Natural killer cell treated with Interleukin-12 subunit alpha and Interleukin-12 subunit beta and Interleukin-15 and Interleukin-18, amount 100 ng/mL, for 72 hours (primary cell): ENCODE data around the gene GUCY2C. TPM values are rescaled to one million over a fixed set of nuclear protein-coding genes. Genes with fewer than 3 reads are reported as not detected.

Experiments
- ATAC-seq, 2 donors: fragments of 150-1000 bp; cut with Tn5 transposase in 1 of 2; sonication (Bioruptor Pico), chemical (Tn5 transposase) in 1 of 2; 2 replicates each; pipeline ENCODE4 v1.10.0; 2021
- DNase-seq: peaks from one replicate; pipeline ENCODE4 v3.0.0; 2022; ENCODE audit warnings: low spot score
- H3K27ac Mint-ChIP-seq, 2 donors: 1 replicate in 1 of 2; 2 replicates in 1 of 2; pipeline ENCODE4 v1.8.0; 2022; ENCODE audit warnings: mixed read lengths in 2 of 2, mild to moderate bottlenecking in 1 of 2, moderate library complexity in 1 of 2
- H3K27me3 Mint-ChIP-seq, 2 donors: 1 replicate in 1 of 2; 2 replicates in 1 of 2; pipeline ENCODE4 v1.8.0; 2022; ENCODE audit warnings: mixed read lengths in 2 of 2
- H3K36me3 Mint-ChIP-seq: one replicate; pipeline ENCODE4 v1.8.0; 2022; ENCODE audit warnings: mixed read lengths
- H3K4me1 Mint-ChIP-seq, 2 donors: 1 replicate in 1 of 2; 2 replicates in 1 of 2; pipeline ENCODE4 v1.8.0; 2022; ENCODE audit warnings: low read depth in 2 of 2, mixed read lengths in 2 of 2, mild to moderate bottlenecking in 1 of 2
- H3K4me3 Mint-ChIP-seq: one replicate; pipeline ENCODE4 v1.8.0; 2022; ENCODE audit warnings: mixed read lengths
- H3K9me3 Mint-ChIP-seq: 2 replicates; pipeline ENCODE4 v1.8.0; 2022; ENCODE audit warnings: mixed read lengths
- total RNA-seq, 2 donors: library from RNA; stranded (reverse); gene quantifications; one replicate each; pipeline ENCODE4 v1.2.3, GENCODE V29; 2022

Gene GUCY2C
- total RNA-seq, 2 donors from 2014 or later, result not detected

DNA sequence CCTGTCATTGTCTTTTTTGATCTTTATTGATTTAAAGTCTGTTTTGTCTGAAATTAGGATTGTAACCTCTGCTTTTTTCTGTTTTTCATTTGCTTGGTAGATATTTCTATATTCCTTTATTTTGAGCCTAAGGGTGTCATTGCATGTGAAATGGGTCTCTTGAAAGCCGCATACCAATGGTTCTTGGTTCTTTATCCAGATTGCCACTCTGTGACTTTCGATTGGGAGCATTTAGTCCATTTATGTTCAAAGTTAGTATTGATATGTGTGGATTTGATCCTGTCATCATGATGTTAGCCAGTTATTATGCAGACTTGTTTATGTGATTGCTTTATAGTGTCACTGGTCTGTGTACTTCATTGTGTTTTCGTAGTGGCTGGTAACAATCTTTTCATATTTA lies 98.9 kb downstream of the GUCY2C start:
- H3K4me1 Mint-ChIP-seq, result no peaks in the 10 kb centered on the region
- H3K36me3 Mint-ChIP-seq, result peaks cover 12% of the 10 kb centered on the region
- no peak overlapping the region for H3K27ac Mint-ChIP-seq
- no peak for ATAC-seq
- DNase-seq, result no peak
- no peak overlapping the region for H3K4me3 Mint-ChIP-seq
- peaks cover 17 to 30% of the 10 kb centered on the region in 2 donors for H3K27me3 Mint-ChIP-seq
- H3K9me3 Mint-ChIP-seq, result no peaks in the 10 kb centered on the region

DNA sequence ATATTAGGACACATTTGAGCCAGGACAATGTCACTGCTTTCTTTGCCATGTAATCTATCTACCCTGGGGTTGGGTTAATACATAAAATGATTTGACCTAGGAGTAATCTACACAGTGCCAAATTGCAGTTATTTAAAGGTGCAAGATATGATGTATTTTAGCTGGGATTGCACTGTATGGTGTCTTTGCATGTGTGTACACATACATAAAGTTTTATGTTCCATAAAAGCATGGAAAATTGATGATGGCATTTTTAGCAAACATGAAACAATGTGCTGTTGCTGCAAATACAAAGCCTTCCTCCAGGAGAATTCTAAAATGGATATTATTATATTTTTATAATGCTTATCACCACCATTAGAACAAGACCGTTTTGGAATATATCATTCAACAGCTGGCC lies 104.7 kb downstream of the GUCY2C start:
- peaks cover 5 to 11% of the 10 kb centered on the region in 2 donors for H3K27me3 Mint-ChIP-seq
- no peak overlapping the region for H3K27ac Mint-ChIP-seq
- DNase-seq, result no peak
- H3K36me3 Mint-ChIP-seq, result no peaks in the 10 kb centered on the region
- no peaks in the 10 kb centered on the region for H3K4me1 Mint-ChIP-seq
- no peak for ATAC-seq
- H3K4me3 Mint-ChIP-seq, result no peak overlapping the region
- no peaks in the 10 kb centered on the region for H3K9me3 Mint-ChIP-seq

DNA sequence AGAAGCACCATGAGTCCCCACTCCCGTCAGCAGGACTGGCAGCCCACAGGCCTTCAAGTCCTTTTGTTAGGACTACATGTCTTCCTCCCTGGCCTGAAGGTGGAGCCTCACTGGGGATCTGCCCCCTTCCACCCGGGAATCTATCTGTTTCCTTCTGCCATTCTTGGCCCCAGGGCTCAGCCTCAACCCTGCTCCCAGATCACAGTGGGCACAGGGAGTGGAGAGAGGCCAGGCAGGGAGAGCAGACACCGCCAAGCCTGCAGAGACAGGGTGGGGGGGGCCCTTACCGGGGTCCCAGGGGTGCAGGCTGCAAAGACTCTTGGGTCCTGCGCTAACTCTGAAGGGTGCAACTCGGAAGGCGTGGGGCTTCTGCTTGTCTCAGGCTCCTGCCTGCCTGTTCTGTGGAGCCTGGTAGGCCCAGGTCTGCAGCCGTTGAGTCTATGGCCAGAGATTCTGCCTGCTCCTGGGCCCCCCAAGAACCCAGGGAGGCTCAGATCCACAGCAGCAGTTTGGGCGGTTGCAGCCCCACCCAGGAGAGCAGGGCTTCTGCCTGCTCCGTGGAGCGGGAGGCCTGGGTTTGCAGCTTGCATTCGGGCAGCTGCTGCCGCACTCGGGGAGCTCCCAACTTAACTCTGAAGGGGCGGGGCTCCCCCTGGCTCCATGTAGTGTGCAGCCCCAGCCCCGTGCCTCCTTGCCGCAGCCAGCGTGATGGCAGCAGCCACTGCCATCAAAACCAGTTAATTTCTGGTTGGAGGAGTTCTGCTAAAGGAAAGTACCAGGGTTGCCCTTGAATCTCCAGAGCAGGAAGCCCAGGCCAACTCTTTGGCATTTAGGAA lies 107.0 kb downstream of the GUCY2C start:
- H3K4me1 Mint-ChIP-seq, result no peaks in the 10 kb centered on the region
- peaks cover 0 to 5% of the 10 kb centered on the region in 2 donors for H3K27me3 Mint-ChIP-seq
- no peak overlapping the region for H3K27ac Mint-ChIP-seq

DNA sequence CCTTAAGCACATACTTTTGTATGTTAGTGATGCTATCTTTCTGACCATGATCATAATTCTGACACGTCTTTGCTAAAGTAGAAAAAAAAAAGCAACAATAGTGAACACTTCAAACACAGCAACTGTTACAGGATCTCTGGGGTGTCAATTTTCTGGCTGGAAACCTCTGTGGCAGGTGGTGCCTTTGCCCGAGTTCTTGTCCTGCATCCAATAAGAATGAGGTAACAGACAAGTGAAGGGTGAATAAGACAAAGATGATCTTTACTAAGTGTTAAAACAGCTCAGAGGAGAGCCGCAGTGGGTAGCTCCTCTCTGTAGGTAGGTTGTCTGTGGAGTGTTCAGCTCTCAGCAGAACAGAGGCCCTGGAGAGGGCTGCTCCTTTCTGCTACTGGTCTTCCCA lies 107.8 kb downstream of the GUCY2C start:
- Mint-ChIP-seq H3K4me3 (no peak overlapping the region), H3K36me3 (no peaks in the 10 kb centered on the region), H3K27ac (no peak overlapping the region), H3K4me1 (no peaks in the 10 kb centered on the region), H3K9me3 (no peaks in the 10 kb centered on the region), H3K27me3 (no peaks in the 10 kb centered on the region)
- no peak for DNase-seq
- no peak for ATAC-seq

More for the DNA sequence above, 107.0 kb downstream of the GUCY2C start:
- ATAC-seq (peak in 1 of 2 donors; percentile 43), DNase-seq (no peak)
- Mint-ChIP-seq H3K36me3 (no peaks in the 10 kb centered on the region), H3K9me3 (no peaks in the 10 kb centered on the region), H3K4me3 (no peak overlapping the region)

DNA sequence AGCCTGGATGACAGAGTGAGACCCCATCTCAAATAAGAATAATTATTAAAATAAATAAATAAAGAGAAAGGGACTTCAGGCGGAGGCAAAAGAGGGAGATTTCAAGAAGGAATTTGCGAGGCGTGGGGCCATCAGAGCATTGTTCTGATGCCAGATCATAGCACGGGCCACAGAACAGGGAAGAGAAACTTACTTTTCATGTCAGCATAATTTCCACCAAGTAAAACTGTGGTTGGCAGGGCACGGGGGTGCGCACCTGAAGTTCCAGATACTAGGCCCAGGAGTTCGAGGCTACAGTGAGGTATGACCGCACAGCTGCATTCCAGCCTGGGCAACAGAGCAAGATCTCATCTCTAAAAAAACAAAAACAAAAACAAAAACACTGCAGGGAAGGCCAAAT lies 117.8 kb downstream of the GUCY2C start:
- Mint-ChIP-seq H3K36me3 (no peaks in the 10 kb centered on the region), H3K9me3 (no peaks in the 10 kb centered on the region), H3K27me3 (peaks cover 21 to 29% of the 10 kb centered on the region in 2 donors), H3K4me3 (no peak overlapping the region), H3K4me1 (peaks cover 8 to 14% of the 10 kb centered on the region in 2 donors), H3K27ac (no peak overlapping the region)
- DNase-seq (no peak), ATAC-seq (no peak)

DNA sequence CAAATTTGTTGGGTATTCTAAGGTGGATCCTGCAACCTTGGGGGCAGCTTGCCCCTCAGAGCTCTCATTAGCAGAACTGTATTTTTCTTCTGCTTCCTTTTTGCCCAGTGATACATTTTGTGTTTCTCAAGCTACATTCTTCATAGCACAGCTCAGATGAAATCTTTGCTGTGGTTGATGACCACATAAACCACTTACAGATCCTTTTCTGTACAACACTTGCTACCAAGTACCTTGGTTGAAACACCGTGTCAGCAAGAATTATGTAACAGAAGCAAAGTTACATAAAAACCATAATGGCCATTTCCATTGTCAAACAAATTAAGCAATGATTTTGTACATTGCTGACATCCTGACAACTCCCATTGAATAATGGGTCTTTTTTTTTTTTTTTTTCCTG lies 119.1 kb downstream of the GUCY2C start:
- H3K9me3 Mint-ChIP-seq, result no peaks in the 10 kb centered on the region
- no peaks in the 10 kb centered on the region for H3K36me3 Mint-ChIP-seq
- no peak overlapping the region for H3K4me3 Mint-ChIP-seq
- peaks cover 8 to 14% of the 10 kb centered on the region in 2 donors for H3K4me1 Mint-ChIP-seq
- no peak overlapping the region for H3K27ac Mint-ChIP-seq
- peak; percentile 70 for ATAC-seq
- DNase-seq, result no peak
- H3K27me3 Mint-ChIP-seq, result peaks cover 23 to 31% of the 10 kb centered on the region in 2 donors

DNA sequence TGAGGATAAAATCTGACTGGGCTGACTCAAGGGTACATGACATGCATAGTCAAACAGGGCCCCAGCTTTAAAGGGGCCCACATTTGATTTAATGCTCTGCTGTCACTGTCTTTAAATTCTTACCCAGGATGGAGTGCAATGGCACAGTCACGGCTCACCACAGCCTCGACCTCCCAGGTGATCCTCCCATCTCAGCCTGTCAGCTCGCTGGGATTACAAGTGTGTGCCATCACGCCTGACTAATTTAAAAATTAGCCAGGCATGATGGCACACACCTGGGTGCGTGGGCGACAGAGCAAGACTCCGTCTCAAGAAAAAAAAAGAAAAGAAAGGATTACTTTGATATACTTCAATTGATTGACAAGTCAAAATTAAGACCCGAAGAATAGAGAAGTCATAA lies 119.5 kb downstream of the GUCY2C start:
- Mint-ChIP-seq H3K27ac (no peak overlapping the region), H3K36me3 (no peaks in the 10 kb centered on the region), H3K27me3 (peaks cover 23 to 31% of the 10 kb centered on the region in 2 donors), H3K4me1 (peaks cover 8 to 14% of the 10 kb centered on the region in 2 donors), H3K9me3 (no peaks in the 10 kb centered on the region), H3K4me3 (no peak overlapping the region)
- no peak for DNase-seq
- no peak for ATAC-seq

DNA sequence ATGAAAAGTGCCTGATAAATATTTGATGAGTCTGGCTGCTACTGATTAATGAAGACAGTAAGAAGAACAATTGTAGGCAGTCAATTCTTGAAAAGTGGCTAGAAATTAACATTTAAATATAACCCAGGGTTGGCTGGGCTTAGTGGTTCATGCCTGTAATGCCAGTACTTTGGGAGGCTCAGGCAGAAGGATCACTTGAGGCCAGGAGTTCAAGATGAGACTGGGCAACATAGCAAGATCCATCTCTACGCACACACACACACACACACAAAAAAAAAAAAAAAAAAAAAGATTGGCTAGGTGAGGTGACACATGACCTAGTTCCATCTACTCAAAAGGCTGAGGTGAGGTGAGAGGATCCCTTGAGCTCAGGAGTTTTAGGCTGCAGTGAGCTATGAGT lies 120.8 kb downstream of the GUCY2C start:
- H3K27ac Mint-ChIP-seq, result no peak overlapping the region
- peaks cover 8 to 14% of the 10 kb centered on the region in 2 donors for H3K4me1 Mint-ChIP-seq
- ATAC-seq, result no peak
- H3K36me3 Mint-ChIP-seq, result no peaks in the 10 kb centered on the region
- peaks cover 28 to 40% of the 10 kb centered on the region in 2 donors for H3K27me3 Mint-ChIP-seq
- DNase-seq, result no peak
- no peak overlapping the region for H3K4me3 Mint-ChIP-seq
- H3K9me3 Mint-ChIP-seq, result no peaks in the 10 kb centered on the region

DNA sequence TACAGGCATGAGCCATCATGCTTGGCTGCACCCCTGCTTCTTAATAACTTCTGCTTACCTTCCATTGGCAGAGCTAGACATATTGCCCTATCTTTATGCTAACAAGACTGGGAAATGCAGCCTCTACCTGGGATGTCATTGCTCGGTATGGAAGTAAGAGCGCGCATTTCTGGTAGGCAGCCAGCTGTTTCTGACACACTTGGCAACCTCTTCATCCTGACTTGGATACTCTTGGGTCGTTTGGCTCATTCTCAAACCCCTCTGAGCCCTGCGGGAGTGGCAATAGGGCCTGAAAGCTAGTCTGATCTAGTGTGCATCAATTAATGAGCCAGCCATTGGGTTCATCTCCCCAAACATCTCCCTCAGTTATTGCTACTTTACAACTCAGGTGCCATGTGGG lies 123.3 kb downstream of the GUCY2C start:
- H3K27me3 Mint-ChIP-seq, result peaks cover 31 to 55% of the 10 kb centered on the region in 2 donors
- no peak overlapping the region for H3K27ac Mint-ChIP-seq
- peaks cover 8 to 13% of the 10 kb centered on the region in 2 donors for H3K4me1 Mint-ChIP-seq
- no peaks in the 10 kb centered on the region for H3K36me3 Mint-ChIP-seq
- H3K9me3 Mint-ChIP-seq, result no peaks in the 10 kb centered on the region
- no peak for ATAC-seq
- DNase-seq, result no peak
- no peak overlapping the region for H3K4me3 Mint-ChIP-seq

DNA sequence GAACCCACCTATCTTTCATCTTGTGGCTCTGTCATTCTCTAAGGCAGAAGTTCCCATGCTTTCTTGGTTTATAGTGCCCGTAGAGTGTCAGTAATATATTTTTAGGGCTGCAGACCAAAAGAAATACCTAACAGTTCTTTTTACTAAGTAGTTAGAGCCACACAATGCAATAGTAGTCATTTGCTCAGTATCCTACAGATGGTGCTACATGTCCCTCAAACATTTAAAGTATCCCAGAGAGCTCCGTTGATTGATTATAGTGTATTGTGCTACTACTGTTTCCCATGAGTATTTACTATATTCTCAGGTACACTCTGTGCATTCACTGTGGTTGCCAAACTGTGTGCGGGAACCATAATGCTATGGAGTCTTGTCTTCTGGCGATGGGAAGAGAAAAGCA lies 124.0 kb downstream of the GUCY2C start:
- no peak for ATAC-seq

DNA sequence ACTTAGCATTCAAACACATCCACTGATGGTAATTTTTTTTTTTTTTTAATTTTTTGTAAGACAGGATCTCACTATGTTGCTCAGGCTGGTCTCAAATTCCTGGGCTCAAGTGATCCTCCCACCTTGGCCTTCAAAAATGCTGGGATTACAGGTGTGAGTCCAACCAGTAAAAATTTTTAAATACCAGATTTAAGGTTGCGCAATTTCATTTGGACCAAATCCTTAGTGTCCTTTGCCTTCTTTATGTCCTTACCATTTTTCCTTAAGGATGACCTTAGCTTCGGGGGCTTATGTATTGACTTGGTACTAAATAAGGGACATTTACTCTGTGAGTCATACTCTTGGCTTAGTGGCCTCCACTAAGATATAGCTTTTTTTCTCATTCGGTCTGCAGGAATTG lies 124.6 kb downstream of the GUCY2C start:
- Mint-ChIP-seq H3K9me3 (no peaks in the 10 kb centered on the region), H3K4me3 (no peak overlapping the region), H3K27me3 (peaks cover 31 to 58% of the 10 kb centered on the region in 2 donors), H3K36me3 (no peaks in the 10 kb centered on the region), H3K4me1 (peaks cover 0 to 5% of the 10 kb centered on the region in 2 donors), H3K27ac (no peak overlapping the region)
- DNase-seq (no peak), ATAC-seq (no peak)

More for the DNA sequence above, 124.0 kb downstream of the GUCY2C start:
- no peaks in the 10 kb centered on the region for H3K36me3 Mint-ChIP-seq
- H3K4me3 Mint-ChIP-seq, result no peak overlapping the region
- DNase-seq, result no peak
- no peaks in the 10 kb centered on the region for H3K9me3 Mint-ChIP-seq
- H3K4me1 Mint-ChIP-seq, result peaks cover 5 to 9% of the 10 kb centered on the region in 2 donors
- H3K27me3 Mint-ChIP-seq, result peaks cover 31 to 58% of the 10 kb centered on the region in 2 donors
- H3K27ac Mint-ChIP-seq, result no peak overlapping the region

DNA sequence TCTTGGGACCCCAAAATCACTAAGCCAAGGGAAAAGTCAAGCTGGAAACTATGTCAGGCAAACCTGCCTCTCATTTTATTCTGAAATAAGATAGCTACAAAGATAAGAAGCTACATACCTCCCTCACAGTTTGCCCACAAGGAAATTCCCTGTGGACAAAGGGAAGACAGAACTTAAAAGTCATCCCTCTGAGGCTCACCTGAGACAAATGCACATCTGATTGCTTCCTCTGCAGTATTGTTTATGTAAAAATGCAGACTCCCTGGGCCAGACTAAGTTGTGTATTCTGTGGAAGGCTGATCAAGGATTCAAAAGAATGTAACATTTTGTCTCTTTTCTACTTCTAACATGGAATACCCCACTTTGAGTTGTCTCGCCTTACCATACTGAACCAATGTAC lies 126.2 kb downstream of the GUCY2C start:
- DNase-seq, result no peak
- Mint-ChIP-seq H3K9me3 (no peaks in the 10 kb centered on the region), H3K36me3 (no peaks in the 10 kb centered on the region), H3K4me1 (no peaks in the 10 kb centered on the region), H3K27me3 (peaks cover 31 to 52% of the 10 kb centered on the region in 2 donors), H3K4me3 (no peak overlapping the region), H3K27ac (no peak overlapping the region)
- ATAC-seq, result no peak

DNA sequence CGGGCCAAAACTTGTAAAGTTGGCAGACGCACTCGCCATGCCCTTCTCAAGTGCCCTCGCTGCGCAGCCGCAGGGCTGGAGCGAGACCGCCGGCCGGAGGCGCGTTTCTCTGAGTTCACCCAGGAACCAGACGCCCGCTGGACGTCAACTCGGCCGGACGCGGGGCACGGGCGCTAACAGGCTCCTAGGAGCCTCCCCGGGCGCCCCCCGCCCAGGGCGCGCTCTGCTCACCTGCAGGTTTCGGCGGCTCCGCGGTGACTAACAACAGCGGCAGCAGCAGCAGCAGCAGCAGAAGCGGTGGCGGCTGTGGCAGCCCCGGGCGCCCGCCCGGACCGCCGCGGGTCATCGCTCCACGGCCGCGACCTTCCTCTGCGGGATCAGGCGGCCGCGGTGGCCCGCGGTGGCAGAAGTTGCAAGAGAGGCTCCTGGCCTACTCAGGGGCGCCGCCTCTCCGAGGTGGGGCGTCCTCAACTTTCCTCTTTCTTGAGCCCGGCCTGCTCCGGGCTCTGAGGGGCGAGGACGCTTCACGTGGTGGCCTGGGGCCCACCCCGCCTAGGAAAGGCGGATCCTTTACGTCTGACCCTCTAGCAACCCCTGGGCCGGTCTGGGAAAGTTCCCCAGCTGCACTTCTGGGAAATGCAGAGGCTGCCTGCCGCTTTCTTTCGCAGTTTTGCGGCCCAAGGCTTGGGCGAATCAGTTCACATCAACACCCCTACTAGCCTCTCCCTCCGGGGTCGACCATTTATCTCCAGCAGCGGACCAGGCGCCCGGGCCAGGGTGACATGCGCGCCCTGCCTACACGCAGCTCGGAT lies 128.8 kb downstream of the GUCY2C start, which contains the start of gene PLBD1:
Gene PLBD1, minus strand, starts transcription at position 533 of the 812 bp plus-strand sequence. Its CDS starts 187 bp downstream, at position 346.
- ATAC-seq (peak; percentile 46 to 59), DNase-seq (no peak)
- H3K9me3 Mint-ChIP-seq, result no peaks in the 10 kb centered on the region
- peak within 1 kb of the TSS; percentile 12 for H3K4me3 Mint-ChIP-seq
- peaks cover 26 to 38% of the 10 kb centered on the region in 2 donors for H3K27me3 Mint-ChIP-seq
- no peak within 1 kb of the TSS for H3K27ac Mint-ChIP-seq
- no peaks in the 10 kb centered on the region for H3K4me1 Mint-ChIP-seq
- no peaks in the 10 kb centered on the region for H3K36me3 Mint-ChIP-seq
